ENCODE data around the gene MTA1. TPM values are rescaled to one million over a fixed set of nuclear protein-coding genes. Genes with fewer than 3 reads are reported as not detected.

MTA1 gene
- total and polyA plus RNA-seq, 11 donors: 71.8 to 191 (median 109) TPM

DNA sequence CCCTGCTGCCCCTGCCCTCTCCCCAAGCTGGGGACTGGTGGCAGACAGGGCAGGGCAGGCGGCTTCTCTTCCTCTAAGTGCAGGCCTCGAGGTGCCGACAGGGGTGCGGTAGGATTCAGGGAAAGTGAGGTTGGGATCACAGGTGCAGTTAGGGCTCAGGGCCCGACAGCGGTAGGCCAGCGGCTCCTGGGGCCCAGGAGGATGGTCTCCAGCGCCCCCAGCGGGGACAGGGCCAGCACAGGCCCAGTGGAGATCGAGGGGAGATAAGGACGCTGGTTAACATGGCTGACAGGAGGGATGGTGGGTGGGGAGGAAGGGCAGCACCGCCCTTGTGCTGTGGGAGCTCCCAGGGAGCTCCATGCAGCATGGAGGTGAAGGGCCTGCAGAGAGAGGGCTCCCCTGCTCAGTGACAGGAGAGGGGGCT is 66.1 kb downstream of the MTA1 start:
- 17 to 28% (median 23%) methylated on average over 12 of the region's 12 CpGs for WGBS, 4 donors
- no peaks in the 10 kb centered on the region for H3K9me3 ChIP-seq
- peak overlapping the region in 10 of 12 donors; percentile 60 to 85 (median 72) for H3K4me3 ChIP-seq
- no peaks in the 10 kb centered on the region for H3K27me3 ChIP-seq
- H3K4me1 ChIP-seq: peaks cover 38 to 98% (median 86%) of the 10 kb centered on the region in 12 donors
- peak overlapping the region; percentile 82 to 100 (median 96) for H3K27ac ChIP-seq
- TF ChIP-seq, protein P1, sequence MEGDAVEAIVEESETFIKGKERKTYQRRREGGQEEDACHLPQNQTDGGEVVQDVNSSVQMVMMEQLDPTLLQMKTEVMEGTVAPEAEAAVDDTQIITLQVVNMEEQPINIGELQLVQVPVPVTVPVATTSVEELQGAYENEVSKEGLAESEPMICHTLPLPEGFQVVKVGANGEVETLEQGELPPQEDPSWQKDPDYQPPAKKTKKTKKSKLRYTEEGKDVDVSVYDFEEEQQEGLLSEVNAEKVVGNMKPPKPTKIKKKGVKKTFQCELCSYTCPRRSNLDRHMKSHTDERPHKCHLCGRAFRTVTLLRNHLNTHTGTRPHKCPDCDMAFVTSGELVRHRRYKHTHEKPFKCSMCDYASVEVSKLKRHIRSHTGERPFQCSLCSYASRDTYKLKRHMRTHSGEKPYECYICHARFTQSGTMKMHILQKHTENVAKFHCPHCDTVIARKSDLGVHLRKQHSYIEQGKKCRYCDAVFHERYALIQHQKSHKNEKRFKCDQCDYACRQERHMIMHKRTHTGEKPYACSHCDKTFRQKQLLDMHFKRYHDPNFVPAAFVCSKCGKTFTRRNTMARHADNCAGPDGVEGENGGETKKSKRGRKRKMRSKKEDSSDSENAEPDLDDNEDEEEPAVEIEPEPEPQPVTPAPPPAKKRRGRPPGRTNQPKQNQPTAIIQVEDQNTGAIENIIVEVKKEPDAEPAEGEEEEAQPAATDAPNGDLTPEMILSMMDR (IDR thresholded peaks at IDR 0.05): peak; percentile 14 to 61 (median 46)
- TF ChIP-seq POLR2A (IDR thresholded peaks at IDR 0.05): peak in 1 of 2 donors; percentile 14
- H3K36me3 ChIP-seq: peaks cover 0 to 7% (median 0%) of the 10 kb centered on the region in 9 donors
- ATAC-seq (no peak), DNase-seq (peak in 2 of 5 donors; percentile 59 to 67)
- intact Hi-C loops (cut with DNase I): loop anchor here in 6 of 10 donors (1.0 to 10.0 kb wide), 4 partner anchors 34 to 113 kb away; partner anchors contain the start of gene MTA1 (in 1 of the 6)

DNA sequence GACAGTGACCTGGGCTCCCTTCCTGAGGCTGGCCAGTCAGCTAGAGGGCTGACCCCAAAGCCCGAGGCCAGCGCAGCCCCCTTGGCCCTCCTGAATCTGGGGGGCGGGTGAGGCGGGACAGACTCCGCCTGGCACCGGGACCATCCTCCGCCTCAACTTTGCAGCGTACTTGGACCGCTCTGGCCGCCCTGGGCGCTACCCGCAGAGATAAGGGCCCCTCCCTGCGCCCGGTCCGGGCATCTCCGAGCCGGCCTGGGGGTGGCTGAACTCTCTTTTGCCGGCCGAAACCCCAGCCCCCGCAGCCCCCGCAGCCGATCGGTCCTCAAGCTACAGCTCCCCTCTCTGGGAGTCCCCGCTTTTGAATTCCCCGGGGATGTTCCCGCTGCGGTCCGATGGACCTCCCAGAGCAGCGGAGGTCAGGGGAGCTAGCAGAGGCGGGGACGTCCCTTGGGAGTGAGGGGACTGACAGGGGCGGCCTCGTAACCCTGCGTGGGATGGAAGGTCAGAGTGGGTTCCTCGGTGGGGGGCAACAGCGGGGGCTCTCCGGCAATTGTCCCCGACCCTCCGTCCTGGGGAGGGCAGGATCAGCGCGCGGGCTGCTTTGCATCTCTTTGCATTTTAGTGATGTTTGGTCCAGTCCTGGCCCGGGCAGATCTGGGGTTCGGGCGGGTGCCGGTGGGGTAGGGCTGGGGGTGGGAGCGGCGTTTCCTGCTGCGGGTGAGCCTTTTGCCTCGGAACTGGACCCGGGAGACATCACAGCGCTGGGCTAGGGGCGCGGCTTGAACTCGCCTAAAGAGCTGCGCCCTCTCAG is 66.7 kb downstream of the MTA1 start, which contains the start of gene CRIP1:
TSS of gene CRIP1 (plus strand) at position 724 of the 811 bp plus-strand sequence. CDS start 374 bp downstream, outside the sequence.
- DNase-seq: peak in 1 of 5 donors; percentile 47
- no peak for ATAC-seq
- no peaks in the 10 kb centered on the region for H3K27me3 ChIP-seq
- TF ChIP-seq, protein P1 (IDR thresholded peaks at IDR 0.05): no peak
- TF ChIP-seq POLR2A (IDR thresholded peaks at IDR 0.05): no peak
- peaks cover 0 to 7% (median 0%) of the 10 kb centered on the region in 9 donors for H3K36me3 ChIP-seq
- H3K4me1 ChIP-seq: peaks cover 34 to 93% (median 80%) of the 10 kb centered on the region in 12 donors
- 10 to 28% (median 15%) methylated on average over 37 to 56 of the region's 56 CpGs for WGBS, 4 donors
- H3K27ac ChIP-seq: peak within 1 kb of the TSS; percentile 82 to 100 (median 96)
- H3K9me3 ChIP-seq: no peaks in the 10 kb centered on the region
- intact Hi-C loops (cut with DNase I): loop anchor here in 5 of 10 donors (5.0 to 10.0 kb wide), 3 partner anchors 39 to 114 kb away; partner anchors contain the start of gene MTA1 (in 1 of the 5)
- H3K4me3 ChIP-seq: peak within 1 kb of the TSS; percentile 45 to 85 (median 70)

DNA sequence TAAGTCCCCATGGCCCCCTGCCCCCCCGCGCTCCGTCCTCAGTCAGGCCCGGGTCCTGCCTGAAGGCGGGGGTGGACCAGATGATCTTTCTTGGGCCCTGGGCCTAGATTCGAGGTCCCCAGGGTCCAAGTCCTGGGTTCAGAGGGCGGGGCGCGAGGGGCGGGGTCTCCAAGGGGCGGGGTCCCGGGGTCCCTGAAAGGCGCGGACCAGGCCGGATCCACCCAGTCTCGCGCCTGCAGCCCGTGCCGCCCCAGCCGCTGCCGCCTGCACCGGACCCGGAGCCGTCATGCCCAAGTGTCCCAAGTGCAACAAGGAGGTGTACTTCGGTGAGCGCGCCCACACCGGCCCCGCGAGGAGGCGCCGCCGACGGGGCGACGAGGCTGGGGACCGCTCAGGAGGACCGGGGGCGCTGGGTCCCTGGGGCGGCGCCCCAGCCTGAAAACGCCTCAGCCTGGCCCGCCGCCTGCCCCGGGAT is 67.4 kb downstream of the MTA1 start:
- peak overlapping the region; percentile 45 to 85 (median 70) for H3K4me3 ChIP-seq
- ATAC-seq (no peak), DNase-seq (peak; percentile 84 to 92 (median 89))
- TF ChIP-seq POLR2A (IDR thresholded peaks at IDR 0.05): peak in 1 of 2 donors; percentile 69
- TF ChIP-seq, protein P1 (IDR thresholded peaks at IDR 0.05): no peak
- H3K36me3 ChIP-seq: peaks cover 0 to 7% (median 0%) of the 10 kb centered on the region in 9 donors
- WGBS, 4 donors: 12 to 30% (median 15%) methylated on average over 8 to 45 of the region's 45 CpGs; no CpG with 5 or more reads in 1 of the 4 donors
- intact Hi-C loops (cut with DNase I): loop anchor here in 5 of 10 donors (5.0 to 10.0 kb wide), 3 partner anchors 40 to 115 kb away; partner anchors contain the start of gene MTA1 (in 1 of the 5)
- H3K4me1 ChIP-seq: peaks cover 30 to 93% (median 80%) of the 10 kb centered on the region in 12 donors
- no peaks in the 10 kb centered on the region for H3K27me3 ChIP-seq
- H3K27ac ChIP-seq: peak overlapping the region; percentile 82 to 100 (median 96)
- no peaks in the 10 kb centered on the region for H3K9me3 ChIP-seq

Data from heart left ventricle (tissue), 16 donors.